GM21723 (cell line): Measurements from ENCODE around the gene YAF2.
"Not testable (repeated sequence)": the region's sequence is repeated elsewhere in the genome, so short reads cannot be mapped to it uniquely, and the experiment has no call there.

Experiments
- ATAC-seq: cut with Tn5 transposase; IDR thresholded peaks from one replicate; pipeline ENCODE4 v1.9.1; 2021; ENCODE audit warnings: mild to moderate bottlenecking, moderate library complexity; ENCODE audit not compliant: unreplicated experiment

Gene YAF2

GRCh38 chr12:42199007-42199406 lies 39.0 kb downstream of the YAF2 start:
- ATAC-seq, result no peak

GRCh38 chr12:42196723-42197603 lies 41.1 kb downstream of the YAF2 start:
- no peak for ATAC-seq

- ATAC-seq, result no peak
These were observed 45.4 kb downstream of the YAF2 start for GRCh38 chr12:42192686-42193085.

DNA sequence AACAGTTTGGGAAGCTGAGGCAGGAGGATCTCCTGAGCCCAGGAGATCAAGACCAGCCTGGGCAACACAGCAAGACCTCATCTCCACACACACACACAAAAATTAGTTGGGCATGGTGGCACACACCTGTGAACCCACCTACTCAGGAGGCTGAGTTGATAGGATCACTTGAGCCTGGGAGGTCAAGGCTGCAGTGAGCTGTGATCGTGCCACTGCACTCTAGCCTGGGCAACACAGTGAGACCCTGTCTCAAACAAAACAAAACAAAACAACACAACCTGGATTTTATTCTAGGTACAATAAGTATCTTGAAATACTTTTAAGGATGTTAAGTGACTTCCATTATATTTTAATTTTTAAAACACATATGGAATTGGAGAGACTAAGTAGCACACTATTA lies 45.8 kb downstream of the YAF2 start:
- no peak for ATAC-seq

GRCh38 chr12:42190376-42190775 lies 47.7 kb downstream of the YAF2 start:
- no peak for ATAC-seq

- not testable (repeated sequence) for ATAC-seq
These were observed 49.8 kb downstream of the YAF2 start for GRCh38 chr12:42188275-42188674.

GRCh38 chr12:42187799-42188198 lies 50.2 kb downstream of the YAF2 start:
- ATAC-seq, result no peak

- ATAC-seq, result peak; percentile 74
These were observed 51.3 kb downstream of the YAF2 start for GRCh38 chr12:42186793-42187192.

DNA sequence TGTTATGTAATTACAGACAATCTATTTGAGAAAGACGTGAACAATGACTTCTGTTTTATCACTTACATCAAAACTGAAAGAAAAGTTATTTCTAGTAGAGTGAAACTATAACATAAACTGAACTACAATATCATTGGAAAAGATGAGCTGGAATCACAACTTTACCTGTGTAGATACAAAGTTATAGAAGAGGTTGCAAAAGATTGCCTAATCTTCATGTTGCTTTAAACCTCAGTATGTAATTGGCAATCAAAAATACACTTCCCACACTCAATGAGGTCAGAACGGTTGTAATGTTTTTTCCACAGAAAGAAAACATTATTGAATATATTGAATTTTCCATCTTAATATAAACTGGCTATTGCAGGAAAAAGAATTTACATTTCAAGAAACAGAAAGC lies 55.7 kb downstream of the YAF2 start:
- no peak for ATAC-seq

DNA sequence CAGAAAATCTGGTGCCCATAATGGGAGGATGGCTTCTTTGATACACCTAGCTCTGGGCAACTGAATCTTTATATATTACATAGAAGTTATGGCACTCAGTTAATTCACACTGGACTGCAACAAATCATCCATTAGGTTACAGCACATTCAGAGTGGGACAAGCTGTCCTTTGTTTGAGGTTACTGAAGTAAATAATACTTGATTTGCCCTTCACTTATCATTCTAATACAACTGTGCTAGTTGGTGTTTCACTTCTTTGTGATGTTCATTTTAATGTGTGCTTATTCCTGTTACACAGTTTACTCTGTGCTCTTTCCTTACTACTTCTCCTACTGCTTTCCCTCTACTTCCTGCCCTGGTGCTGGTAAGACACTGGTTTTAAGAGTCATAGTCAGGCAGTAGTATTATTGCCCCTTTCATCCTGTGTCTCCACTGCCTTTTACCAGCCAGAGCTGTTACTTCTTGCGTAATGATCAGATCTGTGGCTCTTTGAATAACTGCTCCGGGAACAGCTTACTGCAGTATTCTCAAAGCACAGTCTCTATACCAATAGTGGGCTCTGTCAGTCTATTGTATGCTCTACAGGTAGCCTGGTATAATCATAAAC lies 57.0 kb downstream of the YAF2 start:
- ATAC-seq, result no peak

DNA sequence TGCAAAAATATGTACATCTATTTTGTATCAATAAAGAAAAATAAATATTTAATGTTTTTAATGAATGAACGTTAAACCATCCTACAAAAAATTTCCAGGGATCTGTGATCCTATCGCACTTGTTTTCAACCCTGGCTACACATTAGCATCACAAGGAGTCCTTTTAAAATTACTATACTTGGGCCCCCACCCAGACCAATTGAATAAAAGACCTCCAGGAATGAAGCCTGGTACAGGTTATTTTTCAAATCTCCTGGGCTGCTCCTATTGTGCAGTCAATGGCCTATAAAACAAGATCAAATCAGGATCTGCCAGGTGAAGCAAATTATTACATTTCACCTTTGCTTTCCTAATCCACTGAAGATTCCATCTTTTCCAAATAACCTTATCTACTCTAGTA lies 59.9 kb downstream of the YAF2 start:
- ATAC-seq, result no peak

- ATAC-seq, result no peak
These were observed 63.1 kb downstream of the YAF2 start for GRCh38 chr12:42174978-42175377.

DNA sequence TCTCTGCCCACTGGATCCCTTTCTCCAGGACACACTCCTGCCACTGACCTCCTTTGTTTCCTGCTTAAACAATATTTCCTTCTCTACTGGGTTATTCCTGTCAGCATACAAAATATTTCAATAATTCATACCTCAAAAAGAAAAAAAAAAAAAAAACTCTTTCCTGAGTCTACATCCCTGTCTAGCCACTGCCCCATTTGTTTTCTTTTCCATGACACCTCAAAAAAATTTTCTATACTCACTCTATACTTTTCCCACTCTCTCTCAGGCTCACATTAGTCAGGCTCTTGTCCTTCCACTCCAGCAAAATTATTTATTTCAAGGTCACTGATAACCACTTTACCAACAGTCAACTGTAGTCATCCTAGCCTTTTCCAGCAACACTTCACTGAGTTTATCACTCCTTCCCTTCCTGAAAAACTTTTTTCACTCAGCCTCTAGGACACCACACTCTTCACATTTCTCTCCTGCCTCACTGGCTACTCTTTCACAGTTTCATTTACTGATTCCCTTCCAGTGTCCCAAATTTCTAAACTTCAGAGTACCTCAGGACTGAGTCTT lies 64.0 kb downstream of the YAF2 start:
- ATAC-seq, result no peak

DNA sequence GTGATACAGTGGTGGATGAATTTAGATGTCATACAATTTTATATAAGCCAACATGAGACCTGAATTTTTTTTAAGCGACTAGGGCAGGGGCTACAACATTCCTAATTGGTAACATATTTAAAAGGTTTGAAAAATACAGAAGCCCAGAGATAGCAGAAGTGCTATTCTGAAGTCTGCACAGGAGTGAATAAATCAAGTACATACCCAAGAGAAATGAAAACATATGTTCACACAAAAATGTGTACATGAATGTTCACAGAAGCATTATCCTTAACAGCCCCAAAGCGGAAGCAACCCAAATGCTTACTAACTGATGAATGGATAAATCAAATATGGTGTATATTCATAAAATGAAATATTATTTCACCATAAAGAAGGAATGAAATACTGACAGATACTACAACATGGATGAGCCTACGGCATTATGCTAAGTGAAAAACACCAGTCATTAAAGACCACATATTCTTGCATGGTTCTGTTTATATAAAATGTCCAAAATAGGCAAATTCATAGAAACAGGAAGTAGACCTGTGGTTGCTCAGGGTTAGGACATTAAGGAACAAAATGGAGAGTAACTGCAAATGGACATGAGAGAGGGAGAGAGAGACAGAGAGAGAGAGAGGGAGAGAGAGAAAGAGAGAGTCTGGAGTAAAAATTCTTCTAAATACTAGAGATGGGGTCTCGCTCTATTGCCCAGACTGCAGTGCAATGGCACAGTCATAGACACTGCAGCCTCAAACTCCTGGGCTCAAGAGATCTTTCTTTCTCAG lies 65.4 kb downstream of the YAF2 start:
- no peak for ATAC-seq

DNA sequence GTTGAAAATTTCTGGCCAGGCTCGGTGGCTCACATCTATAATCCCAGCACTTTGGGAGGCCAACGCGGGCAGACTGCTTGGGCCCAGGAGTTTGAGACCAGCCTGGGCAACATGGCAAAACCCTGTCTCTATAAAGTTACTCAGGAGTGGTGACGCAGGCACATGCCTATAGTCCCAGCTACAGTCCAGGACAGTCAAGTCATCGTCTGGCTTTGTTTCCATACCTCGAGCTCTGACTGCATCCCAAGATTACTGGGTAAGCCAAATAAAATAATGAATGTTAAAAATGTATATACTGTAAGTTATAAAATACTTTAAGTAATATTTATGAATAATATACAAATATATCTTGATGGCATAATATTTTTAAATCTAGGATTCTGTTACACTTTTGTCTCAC lies 70.3 kb downstream of the YAF2 start:
- ATAC-seq, result no peak

DNA sequence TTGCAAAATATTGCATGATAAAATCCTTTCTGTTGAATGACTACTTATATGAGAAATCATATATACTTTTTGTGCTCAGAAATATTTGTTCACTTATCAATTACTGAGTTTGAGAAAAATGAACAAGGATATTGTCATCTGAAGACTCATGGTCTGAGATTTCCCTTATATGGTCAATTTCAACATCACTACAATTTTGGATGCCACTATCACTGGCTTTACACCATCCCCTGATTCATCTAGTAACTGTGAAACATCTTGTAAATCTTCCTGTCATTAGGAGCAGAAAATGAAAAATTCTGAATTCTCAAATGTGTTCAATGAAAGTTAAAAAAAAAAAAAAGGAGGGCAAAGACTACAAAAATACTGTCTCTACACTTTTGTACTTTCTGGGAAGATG lies 71.5 kb downstream of the YAF2 start:
- ATAC-seq, result no peak

GRCh38 chr12:42163913-42164312 lies 74.1 kb downstream of the YAF2 start:
- ATAC-seq, result no peak

DNA sequence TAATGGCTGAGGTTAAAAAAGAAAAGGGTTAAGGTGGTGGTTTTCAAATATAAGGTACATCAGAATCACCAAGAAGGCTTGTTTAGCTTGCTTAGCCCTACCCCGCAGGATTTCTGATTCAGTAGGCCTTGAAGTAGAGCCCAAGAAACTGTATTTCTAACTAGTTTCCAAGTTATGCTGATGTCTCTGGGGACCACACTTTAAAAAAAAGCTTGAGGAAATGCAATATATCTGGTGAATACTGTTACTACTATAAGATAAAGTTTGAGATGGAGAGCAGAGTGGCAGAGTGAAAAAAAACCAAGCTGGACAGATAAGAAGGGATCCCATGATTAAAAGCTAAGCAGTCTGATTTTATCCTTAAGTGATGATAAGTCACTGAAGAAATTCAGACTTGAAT lies 75.1 kb downstream of the YAF2 start:
- ATAC-seq, result no peak

- no peak for ATAC-seq
These were observed 75.9 kb downstream of the YAF2 start for GRCh38 chr12:42162193-42162592.

DNA sequence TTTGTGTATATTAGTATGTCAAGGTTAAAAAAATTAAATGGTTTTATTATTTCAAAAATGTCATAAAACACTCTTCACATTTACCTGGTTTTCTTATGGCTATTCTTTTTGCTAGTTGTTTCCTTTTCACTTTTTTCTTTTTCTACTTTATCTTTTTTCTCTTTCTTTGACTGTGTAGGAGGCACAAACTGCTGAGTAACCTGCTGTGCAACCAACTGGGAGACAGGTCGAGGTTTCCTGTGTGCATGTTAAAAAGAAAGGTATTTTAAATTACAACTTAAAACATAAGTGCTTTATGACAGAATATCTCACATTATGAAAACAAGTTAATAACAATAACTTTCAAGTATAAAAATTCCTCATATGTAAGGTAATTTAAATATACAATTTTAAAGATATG lies 76.5 kb downstream of the YAF2 start:
- ATAC-seq, result no peak

DNA sequence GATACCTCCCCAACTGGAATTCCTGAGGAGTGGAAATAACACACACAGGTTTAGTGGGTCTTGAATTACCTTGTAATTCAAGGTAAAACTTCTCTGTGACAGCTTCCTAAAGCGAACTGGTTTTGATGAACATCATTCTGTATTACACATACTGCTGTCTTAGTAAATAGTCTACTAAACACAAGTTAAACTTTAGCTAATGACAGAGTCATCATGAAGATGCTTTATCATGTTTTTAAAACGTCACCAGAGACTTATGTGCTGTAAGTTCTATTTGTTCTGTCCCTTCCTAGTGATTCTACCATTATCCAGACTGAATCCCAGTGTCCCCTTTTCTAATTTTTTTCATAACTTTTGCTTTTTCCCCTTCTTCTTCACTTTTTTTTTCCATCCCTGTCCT lies 81.8 kb downstream of the YAF2 start:
- no peak for ATAC-seq
